Endothelial cell of umbilical vein (primary cell): ENCODE measurements around the gene RALGAPA1. TPM values are rescaled to one million over a fixed set of nuclear protein-coding genes. Genes with fewer than 3 reads are reported as not detected.
"Not testable (repeated sequence)": the region's sequence is repeated elsewhere in the genome, so short reads cannot be mapped to it uniquely, and the experiment has no call there.

Experiments
- BruUV-seq: library from RNA; stranded (reverse); fragments of 400-500 nt; replicated peaks from 2 replicates; lab custom pipeline; 2021; lab: Mats Ljungman, UMichigan
- CTCF ChIA-PET: fragments of 300-600, 350-600 bp; sonication (Branson Sonifier 250); formaldehyde crosslinking; loops from one replicate; lab custom pipeline; 2021; ENCODE audit warnings: antibody characterized with exemption, inconsistent platforms; lab: Charles Lee
- POLR2A ChIA-PET: fragments of 300-600, 350-600 bp; sonication (Branson Sonifier 250); formaldehyde crosslinking; loops from one replicate; lab custom pipeline; 2021; ENCODE audit warnings: antibody characterized with exemption, inconsistent platforms; lab: Charles Lee
- DNase-seq: peaks from one replicate; pipeline ENCODE4 v3.0.0-alpha.2; 2011; ENCODE audit warnings: low read depth, low spot score
- FAIRE-seq: peaks from 2 replicates; lab custom pipeline; 2011; peaks lifted over from hg19 to GRCh38; lab: Jason Lieb, UNC
- H2AFZ ChIP-seq: 2 replicates; pipeline ENCODE4 v1.6.0; 2012; ENCODE audit warnings: low read depth, low read length, control low read depth, inconsistent platforms
- H3K27ac ChIP-seq: 2 replicates; pipeline ENCODE4 v1.5.1; 2011; ENCODE audit warnings: low read depth, mild to moderate bottlenecking, control low read depth, low read length, moderate library complexity; ENCODE audit not compliant: insufficient read depth
- H3K27me3 ChIP-seq, 2 experiments: 2 replicates each; pipeline versions ENCODE4 v1.6.0 to v1.6.1; 2011; ENCODE audit warnings: low read length in 2 of 2, mixed read lengths in 1 of 2; ENCODE audit not compliant: control insufficient read depth in 2 of 2, insufficient read depth in 2 of 2
- H3K36me3 ChIP-seq, 2 experiments: 2 replicates in 1 of 2; 3 replicates in 1 of 2; pipeline ENCODE4 v1.5.1; 2011; ENCODE audit warnings: low read length in 2 of 2, mild to moderate bottlenecking in 1 of 2, moderate library complexity in 1 of 2; ENCODE audit not compliant: control insufficient read depth in 2 of 2, insufficient read depth in 2 of 2; ENCODE audit errors: extremely low read depth in 1 of 2
- H3K4me1 ChIP-seq: 3 replicates; pipeline ENCODE4 v1.5.1; 2011; ENCODE audit warnings: mild to moderate bottlenecking, low read length; ENCODE audit not compliant: control insufficient read depth, insufficient read depth; ENCODE audit errors: extremely low read depth
- H3K4me2 ChIP-seq: 2 replicates; pipeline ENCODE4 v1.6.1; 2011; ENCODE audit warnings: low read length, control low read depth, mixed read lengths; ENCODE audit not compliant: insufficient read depth
- H3K4me3 ChIP-seq, 3 experiments: fragments of 200-600 bp in 1 of 3; sonication (generic), shearing (Covaris generic) in 1 of 3; replicated peaks in 1 of 3; 2 replicates each; pipeline ENCODE4 v1.5.1; 2011 to 2016; ENCODE audit warnings: control low read depth in 3 of 3, low read length in 3 of 3, mild to moderate bottlenecking in 2 of 3, inconsistent platforms in 1 of 3, low read depth in 1 of 3, moderate library complexity in 1 of 3; ENCODE audit not compliant: insufficient read depth in 1 of 3
- H3K79me2 ChIP-seq: 2 replicates; pipeline ENCODE4 v1.6.0; 2012; ENCODE audit warnings: low read length, inconsistent platforms; ENCODE audit not compliant: control insufficient read depth, insufficient read depth
- H3K9ac ChIP-seq: replicated peaks from 2 replicates; pipeline ENCODE3; 2011; ENCODE audit warnings: low read length, control low read depth; ENCODE audit not compliant: insufficient read depth; ENCODE audit errors: extremely low read depth
- H3K9me1 ChIP-seq: replicated peaks from 3 replicates; pipeline ENCODE4 v1.6.0; 2011; ENCODE audit warnings: mild to moderate bottlenecking, low read length; ENCODE audit not compliant: control insufficient read depth, insufficient read depth; ENCODE audit errors: extremely low read depth
- H3K9me3 ChIP-seq: replicated peaks from 2 replicates; pipeline ENCODE4 v1.5.1; 2012; ENCODE audit warnings: low read length, inconsistent platforms; ENCODE audit not compliant: control insufficient read depth, insufficient read depth
- H4K20me1 ChIP-seq: replicated peaks from 2 replicates; pipeline ENCODE3; 2011; ENCODE audit warnings: mild to moderate bottlenecking, low read length; ENCODE audit not compliant: control insufficient read depth, insufficient read depth; ENCODE audit errors: extremely low read depth
- CTCF ChIP-seq, 2 donors: IDR thresholded peaks; 1 replicate in 1 of 2; 2 replicates in 1 of 2; pipeline ENCODE4 v1.5.1; 2011; ENCODE audit warnings: low read length in 2 of 2, mild to moderate bottlenecking in 2 of 2, moderate library complexity in 2 of 2, control low read depth in 1 of 2, inconsistent platforms in 1 of 2, low read depth in 1 of 2; ENCODE audit not compliant: insufficient read depth in 1 of 2; ENCODE audit errors: extremely low read depth in 1 of 2
- EZH2 ChIP-seq: IDR thresholded peaks from 2 replicates; pipeline ENCODE4 v1.6.1; 2012; ENCODE audit warnings: borderline replicate concordance, low read depth, mild to moderate bottlenecking, moderate library complexity, low read length, inconsistent platforms; ENCODE audit not compliant: severe bottlenecking
- FOS ChIP-seq: IDR thresholded peaks from 2 replicates; pipeline ENCODE4 v1.6.1; 2011; ENCODE audit warnings: mild to moderate bottlenecking, low read length, moderate library complexity, borderline replicate concordance; ENCODE audit not compliant: insufficient read depth
- GATA2 ChIP-seq: IDR thresholded peaks from 2 replicates; pipeline ENCODE4 v1.7.0; 2011; ENCODE audit warnings: low read depth, mild to moderate bottlenecking, moderate library complexity, mixed read lengths, low read length; ENCODE audit not compliant: insufficient read length, insufficient read depth
- JUN ChIP-seq: IDR thresholded peaks from 2 replicates; pipeline ENCODE4 v1.6.1; 2011; ENCODE audit warnings: borderline replicate concordance, low read depth; ENCODE audit not compliant: insufficient read length, insufficient read depth
- MAX ChIP-seq: IDR thresholded peaks from 2 replicates; pipeline ENCODE4 v1.6.1; 2011; ENCODE audit not compliant: insufficient read depth, insufficient read length
- MYC ChIP-seq: IDR thresholded peaks from one replicate; pipeline ENCODE4 v1.6.1; 2011; ENCODE audit warnings: mild to moderate bottlenecking, low read depth, low read length
- POLR2A ChIP-seq: IDR thresholded peaks from 2 replicates; pipeline ENCODE4 v1.6.1; 2012; ENCODE audit warnings: low read depth, mild to moderate bottlenecking, control low read depth, low read length
- POLR2AphosphoS5 ChIP-seq: IDR thresholded peaks from 2 replicates; pipeline ENCODE4 v1.6.1; 2012; ENCODE audit warnings: low read depth, mild to moderate bottlenecking, control low read depth, low read length, moderate library complexity; ENCODE audit not compliant: insufficient read depth
- dilution Hi-C: fragments of 300-500 bp; cut with MboI; formaldehyde crosslinking; loops from one replicate; pipeline ENCODE4 v1.15.0; 2019; ENCODE audit warnings: low sequenced_read_pairs; ENCODE audit not compliant: extremely low pct_ligation_motif_present
- intact Hi-C: fragments of 100-400 bp; cut with micrococcal nuclease; formaldehyde crosslinking; loops from one replicate; pipeline ENCODE4 v1.10.0; 2022
- polyA plus RNA-seq, 4 experiments: library from polyadenylated mRNA; depleted of rRNA in 3 of 4; stranded (reverse) in 3 of 4; unstranded in 1 of 4; fragments of >200 nt; gene quantifications; 2 replicates each; pipeline versions ENCODE4 v1.2.1 to v1.2.3, GENCODE V29; 2011 to 2012; ENCODE audit warnings: missing spikeins in 1 of 4
- total RNA-seq: library from RNA; stranded (reverse); gene quantifications from 2 replicates; pipeline ENCODE4 v1.2.3, GENCODE V29; 2021

The RALGAPA1 gene
- total and polyA plus RNA-seq, 2 donors (not counting 3 experiments of a cell fraction or from before 2014, with no cell fraction given): 6.1 to 30.9 TPM

GRCh38 chr14:35825968-35826217 lies 16.8 kb upstream of the RALGAPA1 start:
- Histone ChIP-seq H3K4me3 (peak overlapping the region; percentile 56 to 92 (median 81)), H3K9ac (peak overlapping the region; percentile 49), H3K27me3 (peaks cover 2% of the 10 kb centered on the region in 2 experiments), H4K20me1 (no peaks in the 10 kb centered on the region), H3K36me3 (no peaks in the 10 kb centered on the region), H3K4me1 (peaks cover 10% of the 10 kb centered on the region), H3K27ac (no peak overlapping the region), H3K9me1 (no peaks in the 10 kb centered on the region), H3K9me3 (no peaks in the 10 kb centered on the region), H3K4me2 (peak overlapping the region; percentile 97), H2AFZ (peak overlapping the region; percentile 79), H3K79me2 (peaks cover 5% of the 10 kb centered on the region)
- dilution Hi-C loops: no loop called here
- no peak for TF ChIP-seq MAX
- no peak for TF ChIP-seq POLR2AphosphoS5
- no peak for TF ChIP-seq GATA2
- no peak for TF ChIP-seq MYC
- TF ChIP-seq FOS: no peak
- no peak for TF ChIP-seq POLR2A
- no peak for TF ChIP-seq EZH2
- TF ChIP-seq JUN: no peak
- no peak for TF ChIP-seq CTCF (IDR thresholded peaks at IDR 0.05; ENCODE audit: extremely low read depth in 1 of 2, insufficient read depth in 1 of 2, low read depth in 1 of 2, low read length in 2 of 2)
- POLR2A ChIA-PET: interaction anchor here (0.6 to 0.7 kb wide), 6 partner anchors 16 to 1371 kb away, joined by 3 to 5 read pairs (median 3); partner anchors contain the start of gene RALGAPA1
- no TSS peak for BruUV-seq
- intact Hi-C loops: loop anchor here (1.0 to 5.0 kb wide), 4 partner anchors 17 to 1289 kb away; partner anchors contain the start of genes EAPP, INSM2 and RALGAPA1
- DNase-seq: no peak
- no peak for FAIRE-seq
- CTCF ChIA-PET: interaction anchor here (0.7 to 2.7 kb wide), 7 partner anchors 8 to 386 kb away, joined by 3 to 12 read pairs (median 7); partner anchors contain the start of gene RALGAPA1

- DNase-seq, H3K4me2 ChIP-seq, H3K27ac ChIP-seq, BruUV-seq, H3K9ac ChIP-seq, FAIRE-seq, H3K9me3 ChIP-seq, H3K4me1 ChIP-seq, H3K4me3 ChIP-seq, H3K36me3 ChIP-seq, H3K9me1 ChIP-seq, POLR2A ChIA-PET, H3K27me3 ChIP-seq, H2AFZ ChIP-seq, CTCF ChIA-PET, dilution Hi-C loops, H3K79me2 ChIP-seq, H4K20me1 ChIP-seq: not testable (repeated sequence)
- intact Hi-C loops: loop anchor here (5.0 kb wide), 3 partner anchors 53 to 1287 kb away; partner anchors contain the start of genes EAPP and INSM2
These were observed 15.5 kb upstream of the RALGAPA1 start for GRCh38 chr14:35824446-35825165.
